HCT116 (cell line): Measurements from ENCODE around the gene RAB3GAP2. TPM values are rescaled to one million over a fixed set of nuclear protein-coding genes. Genes with fewer than 3 reads are reported as not detected.

Experiments
- ATAC-seq: fragments of 200-7000 bp; cut with Tn5 transposase; 2 replicates; pipeline ENCODE4 v1.9.1; 2020; ENCODE audit warnings: mild to moderate bottlenecking, moderate library complexity
- BruUV-seq: library from RNA; stranded (reverse); fragments of 400-500 nt; replicated peaks from 2 replicates; lab custom pipeline; 2021; lab: Mats Ljungman, UMichigan
- CTCF ChIA-PET: fragments of 300-600 bp; sonication (Branson Sonifier 250); formaldehyde crosslinking; loops from one replicate; lab custom pipeline; 2021; ENCODE audit warnings: antibody characterized with exemption; lab: Charles Lee
- POLR2A ChIA-PET: fragments of 300-600, 350-600 bp; sonication (Branson Sonifier 250); formaldehyde crosslinking; loops from one replicate; lab custom pipeline; 2021; ENCODE audit warnings: antibody characterized with exemption; lab: Charles Lee
- RAD21 ChIA-PET, 2 experiments: fragments of 300-600 bp; sonication (Branson Sonifier 250); formaldehyde crosslinking; loops; one replicate each; lab custom pipeline; 2023; ENCODE audit warnings: low total read pairs in 2 of 2; ENCODE audit not compliant: uncharacterized antibody in 2 of 2, unreplicated experiment in 2 of 2, low non-redundant PET in 1 of 2; lab: Charles Lee
- DNase-seq: peaks from one replicate; pipeline ENCODE4 v3.0.0-alpha.2; 2010; ENCODE audit warnings: low read depth, low spot score
- H2AFZ ChIP-seq: fragments of 200-600 bp; shearing (Covaris generic), sonication (generic); 2 replicates; pipeline ENCODE4 v1.6.1; 2017; ENCODE audit warnings: low read depth, mixed run types, mixed read lengths, antibody characterized with exemption, low read length; ENCODE audit not compliant: poor library complexity, severe bottlenecking
- H3K27ac ChIP-seq: 2 replicates; pipeline ENCODE4 v1.5.1; 2012; ENCODE audit warnings: low read depth, low read length
- H3K27me3 ChIP-seq: fragments of 200-600 bp; sonication (generic); 2 replicates; pipeline ENCODE4 v1.6.1; 2016; ENCODE audit warnings: mixed run types, low read length, mixed read lengths; ENCODE audit not compliant: insufficient read depth
- H3K36me3 ChIP-seq, 2 experiments: fragments of 200-500 bp in 1 of 2; fragments of 200-600 bp in 1 of 2; sonication (Bioruptor generic) in 1 of 2; sonication (generic) in 1 of 2; 2 replicates each; pipeline versions ENCODE4 v1.5.1 to v1.6.1; 2014 to 2016; ENCODE audit warnings: low read length in 2 of 2, inconsistent platforms in 1 of 2, mixed read lengths in 1 of 2, mixed run types in 1 of 2; ENCODE audit not compliant: insufficient read depth in 2 of 2, control insufficient read depth in 1 of 2
- H3K4me1 ChIP-seq, 2 experiments: fragments of 200-600 bp in 1 of 2; sonication (generic) in 1 of 2; 2 replicates each; pipeline versions ENCODE4 v1.5.1 to v1.6.1; 2012 to 2017; ENCODE audit warnings: low read length in 2 of 2, inconsistent platforms in 1 of 2, mild to moderate bottlenecking in 1 of 2, mixed read lengths in 1 of 2, mixed run types in 1 of 2, moderate library complexity in 1 of 2; ENCODE audit not compliant: insufficient read depth in 2 of 2, control insufficient read depth in 1 of 2
- H3K4me2 ChIP-seq: fragments of 200-600 bp; sonication (generic); 2 replicates; pipeline ENCODE4 v1.6.1; 2017; ENCODE audit warnings: mixed run types, low read length, mixed read lengths
- H3K4me3 ChIP-seq, 2 experiments: fragments of 200-600 bp in 1 of 2; sonication (generic) in 1 of 2; replicated peaks in 1 of 2; 2 replicates each; pipeline ENCODE4 v1.5.1; 2011 to 2016; ENCODE audit warnings: low read length in 2 of 2, control low read depth in 1 of 2, low read depth in 1 of 2, mild to moderate bottlenecking in 1 of 2, mixed read lengths in 1 of 2, mixed run types in 1 of 2
- H3K79me2 ChIP-seq: fragments of 200-600 bp; sonication (generic); 2 replicates; pipeline ENCODE4 v1.6.1; 2017; ENCODE audit warnings: mild to moderate bottlenecking, mixed run types, low read length, moderate library complexity, mixed read lengths; ENCODE audit not compliant: insufficient read depth
- H3K9ac ChIP-seq: fragments of 200-600 bp; sonication (generic); 2 replicates; pipeline ENCODE4 v1.6.1; 2016; ENCODE audit warnings: low read length, mixed read lengths
- H3K9me2 ChIP-seq: fragments of 200-600 bp; sonication (generic), shearing (Covaris generic); 2 replicates; pipeline ENCODE4 v1.6.1; 2017; ENCODE audit warnings: mixed run types, mild to moderate bottlenecking, moderate library complexity; ENCODE audit not compliant: insufficient read depth
- H3K9me3 ChIP-seq, 2 experiments: fragments of 200-500 bp in 1 of 2; fragments of 200-600 bp in 1 of 2; sonication (Bioruptor generic) in 1 of 2; sonication (generic) in 1 of 2; 2 replicates each; pipeline ENCODE4 v1.6.1; 2014 to 2017; ENCODE audit warnings: low read length in 2 of 2, mixed read lengths in 2 of 2, inconsistent platforms in 1 of 2, low read depth in 1 of 2, mild to moderate bottlenecking in 1 of 2, mixed run types in 1 of 2, moderate library complexity in 1 of 2; ENCODE audit not compliant: control insufficient read depth in 1 of 2, insufficient read depth in 1 of 2
- H4K20me1 ChIP-seq: fragments of 200-600 bp; sonication (generic), shearing (Covaris generic); 2 replicates; pipeline ENCODE4 v1.6.1; 2017; ENCODE audit warnings: mixed run types, mild to moderate bottlenecking, moderate library complexity; ENCODE audit not compliant: insufficient read depth
- CBX3 ChIP-seq: IDR thresholded peaks from 2 replicates; pipeline ENCODE4 v1.6.1; 2012; ENCODE audit warnings: low read depth
- CTCF ChIP-seq, 3 experiments: fragments of 200-600 bp in 1 of 3; sonication (generic) in 1 of 3; IDR thresholded peaks in 2 of 3; conservative IDR thresholded peaks in 1 of 3; 2 replicates each; pipeline ENCODE4 v1.5.1; 2012 to 2017; ENCODE audit warnings: low read depth in 2 of 3, low read length in 2 of 3, antibody characterized with exemption in 1 of 3, borderline replicate concordance in 1 of 3, control low read depth in 1 of 3, mild to moderate bottlenecking in 1 of 3, mixed read lengths in 1 of 3, mixed run types in 1 of 3, moderate library complexity in 1 of 3; ENCODE audit not compliant: insufficient read depth in 1 of 3
- ELF1 ChIP-seq: IDR thresholded peaks from 2 replicates; pipeline ENCODE4 v1.6.1; 2012; ENCODE audit warnings: low read depth, borderline replicate concordance
- EZH2 ChIP-seq: fragments of 200-600 bp; sonication (generic); IDR thresholded peaks from 2 replicates; pipeline ENCODE4 v1.6.1; 2017; ENCODE audit warnings: antibody characterized with exemption, mixed run types
- EZH2phosphoT487 ChIP-seq: fragments of 200-600 bp; IDR thresholded peaks from 2 replicates; pipeline ENCODE4 v1.6.1; 2018; ENCODE audit warnings: antibody characterized with exemption, borderline replicate concordance
- RAD21 ChIP-seq: IDR thresholded peaks from 2 replicates; pipeline ENCODE4 v1.6.1; 2012; ENCODE audit warnings: low read depth, mild to moderate bottlenecking
- REST ChIP-seq: IDR thresholded peaks from 2 replicates; pipeline ENCODE4 v1.6.1; 2012; ENCODE audit warnings: low read depth
- SIN3A ChIP-seq: IDR thresholded peaks from 2 replicates; pipeline ENCODE4 v1.6.1; 2012; ENCODE audit warnings: low read depth
- SP1 ChIP-seq: IDR thresholded peaks from 2 replicates; pipeline ENCODE4 v1.6.1; 2012; ENCODE audit warnings: low read depth
- SRF ChIP-seq: IDR thresholded peaks from 2 replicates; pipeline ENCODE4 v1.6.1; 2012; ENCODE audit warnings: low read depth
- TCF7L2 ChIP-seq: IDR thresholded peaks from 2 replicates; pipeline ENCODE4 v1.7.0; 2011; ENCODE audit warnings: borderline replicate concordance, inconsistent platforms; ENCODE audit not compliant: insufficient read depth, insufficient read length; ENCODE audit errors: extremely low read depth
- ZFX ChIP-seq: fragments of 450-650 bp; IDR thresholded peaks from 2 replicates; pipeline ENCODE4 v1.6.1; 2017
- ZNF274 ChIP-seq: fragments of 200-500 bp; sonication (Bioruptor generic); IDR thresholded peaks from 2 replicates; pipeline ENCODE4 v1.6.1; 2014; ENCODE audit warnings: mild to moderate bottlenecking, low read depth, low read length, inconsistent platforms
- intact Hi-C: fragments of 100-400 bp; cut with micrococcal nuclease; formaldehyde crosslinking; loops from 2 replicates; pipeline ENCODE4 v1.10.0; 2022
- total RNA-seq: library from RNA; stranded (reverse); gene quantifications from one replicate; pipeline ENCODE4 v1.2.1, GENCODE V29; 2021; ENCODE audit not compliant: unreplicated experiment

Gene RAB3GAP2
- total RNA-seq, 1 experiment from 2014 or later = 32.5 TPM

GRCh38 chr1:220198186-220199005 is 73.9 kb downstream of the RAB3GAP2 start:
- H3K36me3 ChIP-seq = peaks cover 0 to 9% of the 10 kb centered on the region in 2 experiments; a peak in 2 of 4 replicates
- no peaks in the 10 kb centered on the region for H3K9me3 ChIP-seq
- no peak overlapping the region for H3K27ac ChIP-seq
- TF ChIP-seq ZFX = no peak
- no peak for TF ChIP-seq SP1
- no peak for TF ChIP-seq EZH2
- no peak for TF ChIP-seq CBX3
- TF ChIP-seq ZNF274 = no peak
- no peak for TF ChIP-seq REST
- no peak for TF ChIP-seq CTCF (IDR thresholded peaks at IDR 0.05 in 2 of 3, conservative IDR thresholded peaks at IDR 0.05 in 1 of 3; ENCODE audit: borderline replicate concordance in 1 of 3, insufficient read depth in 1 of 3, low read depth in 2 of 3, low read length in 2 of 3)
- no peak for TF ChIP-seq ELF1
- no peak for TF ChIP-seq TCF7L2
- no peak for TF ChIP-seq SRF
- TF ChIP-seq EZH2phosphoT487 = no peak
- TF ChIP-seq SIN3A = no peak
- no peak for TF ChIP-seq RAD21
- no peaks in the 10 kb centered on the region for H4K20me1 ChIP-seq
- no peaks in the 10 kb centered on the region for H3K79me2 ChIP-seq
- CTCF ChIA-PET = interaction anchor here (0.9 to 1.4 kb wide), 2 partner anchors 9 to 20 kb away, joined by 3 to 6 read pairs; no protein-coding TSS in a partner anchor
- H3K9ac ChIP-seq = no peak overlapping the region
- ATAC-seq (no peak), DNase-seq (no peak)
- no peaks in the 10 kb centered on the region for H3K9me2 ChIP-seq
- no peaks in the 10 kb centered on the region for H3K27me3 ChIP-seq
- no peak overlapping the region for H2AFZ ChIP-seq
- no TSS peak for BruUV-seq
- no peak overlapping the region for H3K4me2 ChIP-seq
- H3K4me3 ChIP-seq = no peak overlapping the region
- POLR2A ChIA-PET = no interaction called here
- intact Hi-C loops = no loop called here
- H3K4me1 ChIP-seq = no peaks in the 10 kb centered on the region
- RAD21 ChIA-PET = no interaction called here
